HG03457 (cell line): ENCODE data around the gene EFTUD2.
"Not testable (repeated sequence)": the region's sequence is repeated elsewhere in the genome, so short reads cannot be mapped to it uniquely, and the experiment has no call there.

ENCODE experiments used
- ATAC-seq: cut with Tn5 transposase; IDR thresholded peaks from one replicate; pipeline ENCODE4 v1.9.1; 2021; ENCODE audit warnings: moderate number of reproducible peaks; ENCODE audit not compliant: unreplicated experiment

The EFTUD2 gene

GRCh38 chr17:44850612-44851011 lies 48.6 kb downstream of the EFTUD2 start:
- ATAC-seq, result no peak

- no peak for ATAC-seq
Measured at GRCh38 chr17:44850025-44850424, 49.2 kb downstream of the EFTUD2 start.

GRCh38 chr17:44848961-44849489 lies 50.2 kb downstream of the EFTUD2 start:
- no peak for ATAC-seq

- no peak for ATAC-seq
Measured at GRCh38 chr17:44848257-44848795, 50.9 kb downstream of the EFTUD2 start.

- ATAC-seq, result no peak
Measured at GRCh38 chr17:44847586-44847985, 51.7 kb downstream of the EFTUD2 start, which contains the start of gene HIGD1B. TSS of gene HIGD1B (plus strand) at chr17:44847883. CDS start at chr17:44848153, 270 bp downstream.

- ATAC-seq, result no peak
Measured at GRCh38 chr17:44846206-44846605, 53.0 kb downstream of the EFTUD2 start.

- ATAC-seq, result no peak
Measured at GRCh38 chr17:44844390-44844830, 54.8 kb downstream of the EFTUD2 start.

GRCh38 chr17:44842748-44843147 lies 56.5 kb downstream of the EFTUD2 start:
- no peak for ATAC-seq

- no peak for ATAC-seq
Measured at GRCh38 chr17:44840936-44841335, 58.3 kb downstream of the EFTUD2 start.

- no peak for ATAC-seq
Measured at GRCh38 chr17:44840274-44840673, 59.0 kb downstream of the EFTUD2 start.

GRCh38 chr17:44837196-44837595 lies 62.0 kb downstream of the EFTUD2 start:
- no peak for ATAC-seq

GRCh38 chr17:44832805-44833204 lies 66.4 kb downstream of the EFTUD2 start:
- no peak for ATAC-seq

GRCh38 chr17:44831371-44831770 lies 67.9 kb downstream of the EFTUD2 start:
- no peak for ATAC-seq

- ATAC-seq, result no peak
Measured at GRCh38 chr17:44830359-44831288, 68.6 kb downstream of the EFTUD2 start.

- no peak for ATAC-seq
Measured at GRCh38 chr17:44829523-44830358, 69.5 kb downstream of the EFTUD2 start, which contains the start of gene GJC1. TSS of gene GJC1 (minus strand) at chr17:44830287. CDS start at chr17:44805817, 24,470 bp downstream.

GRCh38 chr17:44828919-44829522 lies 70.2 kb downstream of the EFTUD2 start:
- no peak for ATAC-seq

- ATAC-seq, result no peak
Measured at GRCh38 chr17:44827863-44828262, 71.4 kb downstream of the EFTUD2 start.

GRCh38 chr17:44826123-44826790 lies 73.0 kb downstream of the EFTUD2 start:
- no peak for ATAC-seq

- not testable (repeated sequence) for ATAC-seq
Measured at GRCh38 chr17:44825236-44825635, 74.0 kb downstream of the EFTUD2 start.

GRCh38 chr17:44820631-44821212 lies 78.5 kb downstream of the EFTUD2 start:
- no peak for ATAC-seq
